Activated CD8-positive, alpha-beta memory T cell treated with anti-CD3 and anti-CD28 coated beads for 48 hours (primary cell): Measurements from ENCODE around the gene B2M.
A peak's percentile ranks its signal among the peaks of the same experiment; 100 is the strongest.
"Not testable (repeated sequence)": the region's sequence is repeated elsewhere in the genome, so short reads cannot be mapped to it uniquely, and the experiment has no call there.

Source experiments
- DNase-seq, 3 experiments: peaks; one replicate each; pipeline ENCODE4 v3.0.0-alpha.2; 2020; ENCODE audit warnings: low read depth in 2 of 3, low spot score in 2 of 3

The B2M gene

DNA sequence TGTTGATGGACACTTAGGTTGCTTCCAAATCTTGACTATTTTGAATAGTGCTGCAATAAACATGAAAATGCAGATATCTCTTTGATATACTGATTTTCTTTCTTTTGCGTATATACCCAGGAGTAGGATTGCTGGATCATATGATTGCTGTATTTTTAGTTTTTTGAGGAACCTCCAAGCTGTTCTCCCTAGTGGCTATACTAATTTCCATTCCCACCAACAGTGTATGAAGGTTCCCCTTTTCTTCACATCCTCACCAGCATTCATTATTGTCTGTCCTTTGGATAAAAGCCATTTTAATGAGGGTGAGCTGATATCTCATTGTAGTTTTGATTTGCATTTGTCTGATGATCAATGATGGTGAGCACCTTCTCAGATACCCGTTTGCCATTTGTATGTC is 12.7 kb upstream of the B2M start:
- no peak for DNase-seq

GRCh38 chr15:44700676-44701075 is 10.6 kb upstream of the B2M start:
- not testable (repeated sequence) for DNase-seq

GRCh38 chr15:44705986-44706385 is 5.3 kb upstream of the B2M start:
- DNase-seq = no peak

DNA sequence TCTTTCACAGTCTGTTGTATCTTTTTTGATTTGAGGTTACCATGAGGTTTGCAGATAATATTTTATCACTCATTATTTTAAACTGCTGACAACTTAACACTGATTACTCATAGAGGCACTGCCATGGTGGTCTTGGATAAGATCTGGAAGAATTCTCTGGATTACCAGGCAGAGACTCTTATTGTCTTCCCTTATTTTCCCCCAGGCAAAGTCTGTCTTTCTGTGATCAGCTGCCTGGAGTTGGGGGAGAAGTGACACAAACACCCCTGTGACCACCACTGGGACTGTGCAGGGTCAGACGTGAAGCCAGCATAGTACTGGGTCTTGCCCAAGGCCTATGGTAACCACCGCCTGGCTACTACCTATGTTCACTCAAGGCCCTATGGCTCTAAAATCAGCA is 4.9 kb upstream of the B2M start:
- DNase-seq = no peak

DNA sequence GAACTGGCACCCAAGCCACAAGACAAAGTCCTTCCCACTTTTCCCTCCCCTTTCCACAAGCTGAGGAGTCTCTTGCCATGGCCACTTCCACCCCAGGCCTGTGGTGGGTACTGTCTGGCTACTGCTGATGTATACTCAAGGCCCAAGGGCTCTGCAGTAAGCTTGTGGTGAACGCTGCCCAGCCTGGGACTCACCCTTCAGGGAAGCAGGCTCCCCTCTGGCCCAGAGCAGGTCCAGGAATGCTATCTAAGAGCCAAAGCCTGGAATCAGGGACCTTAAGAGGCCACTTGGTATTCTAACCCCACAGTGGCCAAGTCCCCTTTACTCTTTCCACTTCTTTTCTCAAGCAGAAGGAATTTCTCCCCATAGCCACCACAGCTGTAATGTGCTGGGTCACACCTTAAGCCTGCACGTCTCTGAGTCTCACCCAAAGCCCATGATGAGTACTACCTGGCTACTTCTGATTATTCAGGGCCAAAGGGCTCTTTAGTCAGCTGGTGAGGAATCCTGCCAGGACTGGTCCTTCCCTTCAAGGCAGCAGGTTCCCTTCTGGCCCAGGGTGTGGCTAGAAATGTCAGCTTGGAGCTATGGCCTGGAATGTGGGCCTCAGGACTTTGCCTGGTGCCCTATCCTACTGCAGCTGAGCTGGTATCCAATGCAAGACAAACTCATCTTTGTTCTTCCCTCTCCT is 4.2 kb upstream of the B2M start:
- no peak for DNase-seq

GRCh38 chr15:44710236-44711095 is 851 bp upstream of the B2M start:
- DNase-seq = no peak

- DNase-seq = peak in 1 of 3 experiments; percentile 45
Observed at GRCh38 chr15:44711743-44712345, 527 bp downstream of the B2M start.

GRCh38 chr15:44712346-44713005 is 1.2 kb downstream of the B2M start:
- no peak for DNase-seq

GRCh38 chr15:44713006-44713966 is 2.0 kb downstream of the B2M start:
- no peak for DNase-seq

DNA sequence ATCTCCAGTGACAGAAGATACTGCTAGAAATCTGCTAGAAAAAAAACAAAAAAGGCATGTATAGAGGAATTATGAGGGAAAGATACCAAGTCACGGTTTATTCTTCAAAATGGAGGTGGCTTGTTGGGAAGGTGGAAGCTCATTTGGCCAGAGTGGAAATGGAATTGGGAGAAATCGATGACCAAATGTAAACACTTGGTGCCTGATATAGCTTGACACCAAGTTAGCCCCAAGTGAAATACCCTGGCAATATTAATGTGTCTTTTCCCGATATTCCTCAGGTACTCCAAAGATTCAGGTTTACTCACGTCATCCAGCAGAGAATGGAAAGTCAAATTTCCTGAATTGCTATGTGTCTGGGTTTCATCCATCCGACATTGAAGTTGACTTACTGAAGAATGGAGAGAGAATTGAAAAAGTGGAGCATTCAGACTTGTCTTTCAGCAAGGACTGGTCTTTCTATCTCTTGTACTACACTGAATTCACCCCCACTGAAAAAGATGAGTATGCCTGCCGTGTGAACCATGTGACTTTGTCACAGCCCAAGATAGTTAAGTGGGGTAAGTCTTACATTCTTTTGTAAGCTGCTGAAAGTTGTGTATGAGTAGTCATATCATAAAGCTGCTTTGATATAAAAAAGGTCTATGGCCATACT is 4.0 kb downstream of the B2M start:
- no peak for DNase-seq

- no peak for DNase-seq
Observed at GRCh38 chr15:44715797-44716334, 4.5 kb downstream of the B2M start.

DNA sequence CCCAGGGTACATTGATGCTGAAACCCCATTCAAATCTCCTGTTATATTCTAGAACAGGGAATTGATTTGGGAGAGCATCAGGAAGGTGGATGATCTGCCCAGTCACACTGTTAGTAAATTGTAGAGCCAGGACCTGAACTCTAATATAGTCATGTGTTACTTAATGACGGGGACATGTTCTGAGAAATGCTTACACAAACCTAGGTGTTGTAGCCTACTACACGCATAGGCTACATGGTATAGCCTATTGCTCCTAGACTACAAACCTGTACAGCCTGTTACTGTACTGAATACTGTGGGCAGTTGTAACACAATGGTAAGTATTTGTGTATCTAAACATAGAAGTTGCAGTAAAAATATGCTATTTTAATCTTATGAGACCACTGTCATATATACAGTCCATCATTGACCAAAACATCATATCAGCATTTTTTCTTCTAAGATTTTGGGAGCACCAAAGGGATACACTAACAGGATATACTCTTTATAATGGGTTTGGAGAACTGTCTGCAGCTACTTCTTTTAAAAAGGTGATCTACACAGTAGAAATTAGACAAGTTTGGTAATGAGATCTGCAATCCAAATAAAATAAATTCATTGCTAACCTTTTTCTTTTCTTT is 5.8 kb downstream of the B2M start:
- DNase-seq = no peak

DNA sequence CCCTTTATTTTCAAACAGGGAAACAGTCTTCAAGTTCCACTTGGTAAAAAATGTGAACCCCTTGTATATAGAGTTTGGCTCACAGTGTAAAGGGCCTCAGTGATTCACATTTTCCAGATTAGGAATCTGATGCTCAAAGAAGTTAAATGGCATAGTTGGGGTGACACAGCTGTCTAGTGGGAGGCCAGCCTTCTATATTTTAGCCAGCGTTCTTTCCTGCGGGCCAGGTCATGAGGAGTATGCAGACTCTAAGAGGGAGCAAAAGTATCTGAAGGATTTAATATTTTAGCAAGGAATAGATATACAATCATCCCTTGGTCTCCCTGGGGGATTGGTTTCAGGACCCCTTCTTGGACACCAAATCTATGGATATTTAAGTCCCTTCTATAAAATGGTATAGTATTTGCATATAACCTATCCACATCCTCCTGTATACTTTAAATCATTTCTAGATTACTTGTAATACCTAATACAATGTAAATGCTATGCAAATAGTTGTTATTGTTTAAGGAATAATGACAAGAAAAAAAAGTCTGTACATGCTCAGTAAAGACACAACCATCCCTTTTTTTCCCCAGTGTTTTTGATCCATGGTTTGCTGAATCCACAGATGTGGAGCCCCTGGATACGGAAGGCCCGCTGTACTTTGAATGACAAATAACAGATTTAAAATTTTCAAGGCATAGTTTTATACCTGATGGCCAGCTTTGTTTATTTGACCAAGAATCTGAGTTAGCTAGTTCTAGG is 7.0 kb downstream of the B2M start:
- no peak for DNase-seq

- DNase-seq = no peak
Observed at GRCh38 chr15:44718927-44719292, 7.6 kb downstream of the B2M start.

- DNase-seq = no peak
Observed at GRCh38 chr15:44719293-44719999, 8.1 kb downstream of the B2M start.

GRCh38 chr15:44720000-44720435 is 8.7 kb downstream of the B2M start:
- DNase-seq = not testable (repeated sequence)

- DNase-seq = no peak
Observed at GRCh38 chr15:44720460-44721176, 9.3 kb downstream of the B2M start.
